22Rv1 (cell line): ENCODE results near the gene ZFYVE19.

Experiments
- ZFX ChIP-seq: fragments of 450-650 bp; IDR thresholded peaks from 2 replicates; pipeline ENCODE4 v1.6.1; 2017; ENCODE audit warnings: antibody characterized with exemption, borderline replicate concordance
- TF ChIP-seq, protein P1 (sequence below): fragments of 450-650 bp; IDR thresholded peaks from 2 replicates; pipeline ENCODE4 v1.5.1; 2017; ENCODE audit warnings: mild to moderate bottlenecking

DNA sequence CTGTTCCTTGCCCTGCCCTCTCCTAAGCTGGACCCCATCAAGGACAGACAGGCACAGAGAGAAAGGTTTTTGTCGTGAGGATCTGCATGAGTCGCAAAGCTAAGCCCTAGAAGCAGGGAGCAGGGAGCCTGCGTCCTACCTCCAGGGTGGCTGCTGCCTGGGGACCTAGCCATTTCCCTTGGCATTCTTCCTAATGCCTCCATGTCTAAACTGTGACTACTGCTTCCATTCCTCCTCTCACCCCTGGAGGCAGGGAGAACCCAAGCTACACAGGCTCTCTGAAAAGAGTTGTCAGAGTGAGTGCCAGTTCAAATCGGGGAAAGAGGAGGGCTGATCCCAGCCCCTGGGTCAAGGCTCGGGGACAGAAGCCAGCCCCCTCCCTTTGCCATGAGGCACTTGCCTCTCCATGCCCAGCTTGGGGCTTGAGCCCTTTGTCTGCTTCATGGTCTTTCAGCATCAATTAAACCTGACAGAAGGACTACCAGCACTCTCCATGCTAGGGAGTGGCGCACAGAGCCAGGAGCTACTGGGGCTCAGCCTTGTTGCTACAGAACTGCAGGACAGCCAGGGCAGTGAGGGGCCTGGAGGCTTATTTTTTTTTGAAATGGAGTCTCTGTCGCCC lies 40.6 kb upstream of the ZFYVE19 start:
- TF ChIP-seq, protein P1, sequence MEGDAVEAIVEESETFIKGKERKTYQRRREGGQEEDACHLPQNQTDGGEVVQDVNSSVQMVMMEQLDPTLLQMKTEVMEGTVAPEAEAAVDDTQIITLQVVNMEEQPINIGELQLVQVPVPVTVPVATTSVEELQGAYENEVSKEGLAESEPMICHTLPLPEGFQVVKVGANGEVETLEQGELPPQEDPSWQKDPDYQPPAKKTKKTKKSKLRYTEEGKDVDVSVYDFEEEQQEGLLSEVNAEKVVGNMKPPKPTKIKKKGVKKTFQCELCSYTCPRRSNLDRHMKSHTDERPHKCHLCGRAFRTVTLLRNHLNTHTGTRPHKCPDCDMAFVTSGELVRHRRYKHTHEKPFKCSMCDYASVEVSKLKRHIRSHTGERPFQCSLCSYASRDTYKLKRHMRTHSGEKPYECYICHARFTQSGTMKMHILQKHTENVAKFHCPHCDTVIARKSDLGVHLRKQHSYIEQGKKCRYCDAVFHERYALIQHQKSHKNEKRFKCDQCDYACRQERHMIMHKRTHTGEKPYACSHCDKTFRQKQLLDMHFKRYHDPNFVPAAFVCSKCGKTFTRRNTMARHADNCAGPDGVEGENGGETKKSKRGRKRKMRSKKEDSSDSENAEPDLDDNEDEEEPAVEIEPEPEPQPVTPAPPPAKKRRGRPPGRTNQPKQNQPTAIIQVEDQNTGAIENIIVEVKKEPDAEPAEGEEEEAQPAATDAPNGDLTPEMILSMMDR = no peak
- no peak for TF ChIP-seq ZFX
